PC-9 (cell line): ENCODE measurements around the gene SLC22A23. TPM values are rescaled to one million over a fixed set of nuclear protein-coding genes. Genes with fewer than 3 reads are reported as not detected.

ENCODE experiments used
- BruUV-seq: library from RNA; stranded (reverse); fragments of 400-500 nt; replicated peaks from 2 replicates; lab custom pipeline; 2021; lab: Mats Ljungman, UMichigan
- CTCF ChIA-PET: fragments of 300-600 bp; sonication (Branson Sonifier 250); formaldehyde crosslinking; loops from one replicate; lab custom pipeline; 2022; ENCODE audit warnings: antibody characterized with exemption; lab: Charles Lee
- POLR2A ChIA-PET: fragments of 300-600 bp; sonication (Branson Sonifier 250); formaldehyde crosslinking; loops from one replicate; lab custom pipeline; 2022; ENCODE audit warnings: antibody characterized with exemption; ENCODE audit not compliant: unreplicated experiment; lab: Charles Lee
- DNase-seq, 2 experiments: peaks; one replicate each; pipeline versions ENCODE4 v3.0.0 to v3.0.0-alpha.2; 2015 to 2022; ENCODE audit warnings: mixed read lengths in 1 of 2
- H2AFZ ChIP-seq: fragments of 200-600 bp; sonication (generic); 2 replicates; pipeline ENCODE4 v1.8.1; 2017; ENCODE audit warnings: antibody characterized with exemption
- H3F3A ChIP-seq: fragments of 200-600 bp; sonication (generic); 2 replicates; pipeline ENCODE4 v1.8.1; 2017; ENCODE audit warnings: antibody characterized with exemption, mild to moderate bottlenecking, low read depth; ENCODE audit not compliant: insufficient read depth
- H3K27ac ChIP-seq: fragments of 200-600 bp; sonication (generic); 2 replicates; pipeline ENCODE4 v1.6.1; 2016; ENCODE audit warnings: mixed run types
- H3K27me3 ChIP-seq: fragments of 200-600 bp; sonication (generic); 2 replicates; pipeline ENCODE4 v1.6.1; 2016; ENCODE audit warnings: low read depth, mixed run types; ENCODE audit not compliant: insufficient read depth
- H3K36me3 ChIP-seq: fragments of 200-600 bp; sonication (generic); 2 replicates; pipeline ENCODE4 v1.6.1; 2016; ENCODE audit warnings: low read depth, mixed run types
- H3K4me1 ChIP-seq: fragments of 200-600 bp; sonication (generic); replicated peaks from 2 replicates; pipeline ENCODE4 v1.6.1; 2016; ENCODE audit warnings: mixed run types; ENCODE audit not compliant: insufficient read depth
- H3K4me2 ChIP-seq: fragments of 200-600 bp; sonication (generic); 2 replicates; pipeline ENCODE4 v1.6.1; 2017; ENCODE audit warnings: mixed run types
- H3K4me3 ChIP-seq: fragments of 200-600 bp; sonication (generic); 2 replicates; pipeline ENCODE4 v1.6.1; 2016; ENCODE audit warnings: mixed run types
- H3K79me2 ChIP-seq: fragments of 200-600 bp; sonication (generic); 2 replicates; pipeline ENCODE4 v1.6.1; 2017; ENCODE audit warnings: low read depth, mixed run types
- H3K9me2 ChIP-seq: fragments of 200-600 bp; sonication (generic); 2 replicates; pipeline ENCODE4 v1.8.1; 2017; ENCODE audit warnings: mild to moderate bottlenecking; ENCODE audit not compliant: insufficient read depth
- H3K9me3 ChIP-seq: fragments of 200-600 bp; sonication (generic); 2 replicates; pipeline ENCODE4 v1.8.1; 2016; ENCODE audit warnings: low read depth; ENCODE audit not compliant: insufficient read depth
- H4K20me1 ChIP-seq: fragments of 200-600 bp; sonication (generic); 2 replicates; pipeline ENCODE4 v1.8.1; 2017; ENCODE audit not compliant: insufficient read depth
- EZH2 ChIP-seq: fragments of 200-600 bp; sonication (generic); IDR thresholded peaks from 2 replicates; pipeline ENCODE4 v1.8.0; 2017; ENCODE audit warnings: antibody characterized with exemption, low read depth
- intact Hi-C: fragments of 100-400 bp; cut with micrococcal nuclease; formaldehyde crosslinking; loops from one replicate; pipeline ENCODE4 v1.10.0; 2022; ENCODE audit not compliant: unreplicated experiment
- total RNA-seq: library from RNA; stranded (reverse); gene quantifications from 2 replicates; pipeline ENCODE4 v1.2.3, GENCODE V29; 2021
- TF ChIP-seq, protein P1 (sequence below): fragments of 200-600 bp; sonication (generic); conservative IDR thresholded peaks from 2 replicates; pipeline ENCODE4 v1.6.1; 2017; ENCODE audit warnings: mixed run types, antibody characterized with exemption, mild to moderate bottlenecking, moderate library complexity

Gene SLC22A23
- total RNA-seq, 1 experiment from 2014 or later = 13.5 TPM

DNA sequence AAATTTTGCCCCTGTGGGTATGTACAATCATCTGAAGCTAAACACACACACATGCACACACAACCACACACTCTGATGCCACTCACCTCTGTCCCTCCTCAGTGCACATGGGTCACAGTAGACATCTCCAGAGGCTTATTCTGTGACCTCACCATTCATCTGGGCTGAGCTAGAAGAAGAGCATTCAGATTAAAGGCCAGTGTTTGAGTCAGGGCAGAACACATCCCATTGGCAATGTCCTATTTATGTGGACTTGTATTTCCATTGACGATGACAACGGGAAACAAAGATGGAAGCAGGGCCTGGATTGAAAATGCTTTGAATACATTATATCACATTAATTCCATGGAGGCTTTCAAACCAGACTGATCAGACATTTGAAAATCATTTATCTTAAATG lies 26.8 kb upstream of the SLC22A23 start:
- no peaks in the 10 kb centered on the region for H3K4me1 ChIP-seq
- no peak overlapping the region for H3K27ac ChIP-seq
- H3F3A ChIP-seq = no peaks in the 10 kb centered on the region
- H3K9me3 ChIP-seq = peaks cover 7% of the 10 kb centered on the region; the same call in 1 of the 2 replicates
- H3K36me3 ChIP-seq = no peaks in the 10 kb centered on the region
- no TSS peak for BruUV-seq
- H3K9me2 ChIP-seq = no peaks in the 10 kb centered on the region
- no peaks in the 10 kb centered on the region for H3K79me2 ChIP-seq
- H2AFZ ChIP-seq = no peak overlapping the region
- DNase-seq = no peak
- H3K4me3 ChIP-seq = no peak overlapping the region
- CTCF ChIA-PET = no interaction called here
- intact Hi-C loops = no loop called here
- POLR2A ChIA-PET = no interaction called here
- no peaks in the 10 kb centered on the region for H4K20me1 ChIP-seq
- no peaks in the 10 kb centered on the region for H3K27me3 ChIP-seq
- no peak overlapping the region for H3K4me2 ChIP-seq
- no peak for TF ChIP-seq EZH2
- TF ChIP-seq, protein P1, sequence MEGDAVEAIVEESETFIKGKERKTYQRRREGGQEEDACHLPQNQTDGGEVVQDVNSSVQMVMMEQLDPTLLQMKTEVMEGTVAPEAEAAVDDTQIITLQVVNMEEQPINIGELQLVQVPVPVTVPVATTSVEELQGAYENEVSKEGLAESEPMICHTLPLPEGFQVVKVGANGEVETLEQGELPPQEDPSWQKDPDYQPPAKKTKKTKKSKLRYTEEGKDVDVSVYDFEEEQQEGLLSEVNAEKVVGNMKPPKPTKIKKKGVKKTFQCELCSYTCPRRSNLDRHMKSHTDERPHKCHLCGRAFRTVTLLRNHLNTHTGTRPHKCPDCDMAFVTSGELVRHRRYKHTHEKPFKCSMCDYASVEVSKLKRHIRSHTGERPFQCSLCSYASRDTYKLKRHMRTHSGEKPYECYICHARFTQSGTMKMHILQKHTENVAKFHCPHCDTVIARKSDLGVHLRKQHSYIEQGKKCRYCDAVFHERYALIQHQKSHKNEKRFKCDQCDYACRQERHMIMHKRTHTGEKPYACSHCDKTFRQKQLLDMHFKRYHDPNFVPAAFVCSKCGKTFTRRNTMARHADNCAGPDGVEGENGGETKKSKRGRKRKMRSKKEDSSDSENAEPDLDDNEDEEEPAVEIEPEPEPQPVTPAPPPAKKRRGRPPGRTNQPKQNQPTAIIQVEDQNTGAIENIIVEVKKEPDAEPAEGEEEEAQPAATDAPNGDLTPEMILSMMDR = no peak

DNA sequence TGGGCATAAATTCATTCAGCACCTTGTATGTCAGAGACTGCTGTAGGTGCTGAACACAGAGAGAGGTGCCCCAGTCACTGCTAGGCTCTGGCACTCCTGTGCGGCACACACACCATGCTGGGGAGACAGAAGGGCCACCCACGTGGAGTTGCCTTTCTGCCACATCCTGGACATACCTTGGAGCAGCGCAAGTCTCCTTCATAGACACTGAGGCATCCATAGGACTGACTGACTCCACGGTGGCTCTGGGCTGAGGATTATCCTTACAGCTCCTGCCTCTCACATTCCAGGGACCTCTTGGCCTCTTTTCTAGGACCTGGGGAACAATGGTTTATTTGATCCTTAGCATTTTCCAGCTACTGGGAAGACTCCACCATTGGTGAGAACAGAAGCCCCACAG lies 26.0 kb upstream of the SLC22A23 start:
- Histone ChIP-seq H2AFZ (no peak overlapping the region), H3K27ac (no peak overlapping the region), H3F3A (no peaks in the 10 kb centered on the region), H3K9me3 (peaks cover 7% of the 10 kb centered on the region; the same call in 1 of the 2 replicates), H3K4me1 (no peaks in the 10 kb centered on the region), H3K4me2 (no peak overlapping the region), H3K4me3 (no peak overlapping the region), H4K20me1 (no peaks in the 10 kb centered on the region), H3K36me3 (no peaks in the 10 kb centered on the region), H3K9me2 (no peaks in the 10 kb centered on the region), H3K79me2 (no peaks in the 10 kb centered on the region), H3K27me3 (no peaks in the 10 kb centered on the region)
- DNase-seq = no peak
- intact Hi-C loops = no loop called here
- no TSS peak for BruUV-seq
- POLR2A ChIA-PET = no interaction called here
- CTCF ChIA-PET = interaction anchor here (0.6 kb wide), 1 partner anchor 31 kb away, joined by 3 read pairs; no protein-coding TSS in a partner anchor
- TF ChIP-seq, protein P1 = no peak
- no peak for TF ChIP-seq EZH2

DNA sequence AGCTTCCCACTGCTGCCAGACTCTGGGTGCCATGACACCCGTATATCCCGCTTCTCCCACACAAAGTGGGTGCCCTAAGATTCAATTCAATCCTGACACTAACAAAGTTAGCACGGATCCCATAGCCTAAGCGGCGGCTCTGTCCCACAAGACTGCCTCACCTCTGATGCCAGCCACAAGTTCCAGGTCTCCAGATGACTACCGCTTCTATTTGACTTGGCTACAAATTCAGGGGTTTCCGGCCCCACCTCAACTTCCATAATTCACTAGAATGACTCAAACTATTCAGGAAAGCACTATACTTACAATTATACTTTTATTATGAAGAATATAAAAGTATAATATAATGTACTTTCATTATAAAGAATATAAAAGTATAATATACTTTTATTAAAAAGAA lies 24.8 kb upstream of the SLC22A23 start:
- ChIA-PET CTCF (no interaction called here), POLR2A (no interaction called here)
- no peak for TF ChIP-seq EZH2
- TF ChIP-seq, protein P1 = no peak
- Histone ChIP-seq H3K27ac (no peak overlapping the region), H3K9me3 (peaks cover 7% of the 10 kb centered on the region; the same call in 1 of the 2 replicates), H3K4me2 (no peak overlapping the region), H4K20me1 (no peaks in the 10 kb centered on the region), H3K4me1 (no peaks in the 10 kb centered on the region), H3K27me3 (no peaks in the 10 kb centered on the region), H3K79me2 (no peaks in the 10 kb centered on the region), H2AFZ (no peak overlapping the region), H3K36me3 (no peaks in the 10 kb centered on the region), H3K4me3 (no peak overlapping the region), H3K9me2 (no peaks in the 10 kb centered on the region), H3F3A (no peaks in the 10 kb centered on the region)
- intact Hi-C loops = no loop called here
- DNase-seq = no peak
- BruUV-seq = no TSS peak
